Smooth muscle cell (in vitro differentiated cells): ENCODE measurements around the gene SOX11. TPM values are rescaled to one million over a fixed set of nuclear protein-coding genes. Genes with fewer than 3 reads are reported as not detected.

Experiments used
- DNase-seq: peaks from one replicate; lab custom pipeline; 2025; ENCODE audit not compliant: unreplicated experiment; lab: John Stamatoyannopoulos, UW
- H2AFZ ChIP-seq: fragments of 200-600 bp; sonication (generic); 2 replicates; pipeline ENCODE4 v1.6.0; 2016; ENCODE audit warnings: antibody characterized with exemption, low read depth, mild to moderate bottlenecking
- H3F3A ChIP-seq: fragments of 200-600 bp; sonication (generic); 2 replicates; pipeline ENCODE4 v1.6.0; 2017; ENCODE audit warnings: antibody characterized with exemption, low read depth
- H3K27ac ChIP-seq: fragments of 200-600 bp; sonication (generic); 2 replicates; pipeline ENCODE4 v1.5.1; 2016; ENCODE audit warnings: low read depth, mild to moderate bottlenecking
- H3K27me3 ChIP-seq: fragments of 200-600 bp; sonication (generic); 2 replicates; pipeline ENCODE4 v1.6.1; 2016; ENCODE audit warnings: low read depth, mild to moderate bottlenecking
- H3K36me3 ChIP-seq: fragments of 200-600 bp; sonication (generic); 2 replicates; pipeline ENCODE4 v1.5.1; 2016; ENCODE audit warnings: low read depth
- H3K4me1 ChIP-seq: fragments of 200-600 bp; sonication (generic); 2 replicates; pipeline ENCODE4 v1.5.1; 2016; ENCODE audit warnings: low read depth
- H3K4me2 ChIP-seq: fragments of 200-600 bp; sonication (generic); 2 replicates; pipeline ENCODE4 v1.6.0; 2016; ENCODE audit warnings: mild to moderate bottlenecking
- H3K4me3 ChIP-seq: fragments of 200-600 bp; sonication (generic); 2 replicates; pipeline ENCODE4 v1.5.1; 2016; ENCODE audit warnings: mild to moderate bottlenecking
- H3K79me2 ChIP-seq: fragments of 200-600 bp; sonication (generic); 2 replicates; pipeline ENCODE4 v1.6.0; 2016; ENCODE audit warnings: low read depth, mild to moderate bottlenecking
- H3K9ac ChIP-seq: fragments of 200-600 bp; sonication (generic); 2 replicates; pipeline ENCODE4 v1.6.0; 2016; ENCODE audit warnings: low read depth
- H3K9me3 ChIP-seq: fragments of 200-600 bp; sonication (generic); replicated peaks from 2 replicates; pipeline ENCODE4 v1.5.1; 2016; ENCODE audit warnings: low read depth
- H4K20me1 ChIP-seq: fragments of 200-600 bp; sonication (generic); 2 replicates; pipeline ENCODE4 v1.6.0; 2016; ENCODE audit warnings: low read depth
- CTCF ChIP-seq: fragments of 200-600 bp; sonication (generic); IDR thresholded peaks from 2 replicates; pipeline ENCODE4 v1.5.1; 2017; ENCODE audit warnings: borderline replicate concordance, mild to moderate bottlenecking, antibody characterized with exemption; ENCODE audit not compliant: insufficient read depth, poor library complexity, severe bottlenecking
- WGBS: methylation state at CpG from one replicate; pipeline ENCODE4 v1.1.7; 2016; ENCODE audit warnings: low lambda C conversion rate; 5-methylcytosine and 5-hydroxymethylcytosine counted together
- polyA plus RNA-seq: library from polyadenylated mRNA; unstranded; fragments of >200 nt; fragmentation: Nextera tagmentation; extraction: Ambion mirVana; gene quantifications from 2 replicates; pipeline ENCODE4 v1.2.1, GENCODE V29; 2016
- total RNA-seq: library from RNA; depleted of rRNA; stranded (reverse); fragments of >200 nt; gene quantifications from 2 replicates; pipeline ENCODE4 v1.2.3, GENCODE V29; 2014

SOX11 gene
- total and polyA plus RNA-seq, 2 experiments from 2014 or later = 4.7 to 20.5 TPM

GRCh38 chr2:5694306-5694705 lies 2.1 kb downstream of the SOX11 start:
- H3K36me3 ChIP-seq = no peaks in the 10 kb centered on the region
- no peaks in the 10 kb centered on the region for H3K27me3 ChIP-seq
- peaks cover 44% of the 10 kb centered on the region for H3K79me2 ChIP-seq
- H3K4me1 ChIP-seq = peaks cover 26% of the 10 kb centered on the region
- TF ChIP-seq CTCF = no peak
- under 1% methylated on average over 9 of the region's 9 CpGs for WGBS
- no peak overlapping the region for H3K27ac ChIP-seq
- H3K9me3 ChIP-seq = no peaks in the 10 kb centered on the region
- H3F3A ChIP-seq = no peaks in the 10 kb centered on the region
- DNase-seq = no peak
- H2AFZ ChIP-seq = no peak overlapping the region
- H3K4me2 ChIP-seq = peak overlapping the region; percentile 99
- peak overlapping the region; percentile 86 for H3K4me3 ChIP-seq
- peaks cover 55% of the 10 kb centered on the region for H4K20me1 ChIP-seq
- peak overlapping the region; percentile 44 for H3K9ac ChIP-seq

GRCh38 chr2:5695654-5696403 lies 3.6 kb downstream of the SOX11 start:
- H3K4me3 ChIP-seq = peak overlapping the region; percentile 86
- peak overlapping the region; percentile 99 for H3K4me2 ChIP-seq
- H3K4me1 ChIP-seq = peaks cover 32% of the 10 kb centered on the region
- no peaks in the 10 kb centered on the region for H3K27me3 ChIP-seq
- no peaks in the 10 kb centered on the region for H3K36me3 ChIP-seq
- H3K27ac ChIP-seq = peak overlapping the region; percentile 61
- peak; percentile 35 for DNase-seq
- H3F3A ChIP-seq = no peaks in the 10 kb centered on the region
- peak overlapping the region; percentile 63 for H3K9ac ChIP-seq
- H2AFZ ChIP-seq = peak overlapping the region; percentile 90
- no peaks in the 10 kb centered on the region for H3K9me3 ChIP-seq
- no peak for TF ChIP-seq CTCF
- WGBS = 1% methylated on average over 49 of the region's 49 CpGs
- H3K79me2 ChIP-seq = peaks cover 44% of the 10 kb centered on the region
- H4K20me1 ChIP-seq = peaks cover 67% of the 10 kb centered on the region

GRCh38 chr2:5696404-5696944 lies 4.3 kb downstream of the SOX11 start:
- H3F3A ChIP-seq = no peaks in the 10 kb centered on the region
- peak overlapping the region; percentile 86 for H3K4me3 ChIP-seq
- DNase-seq = peak; percentile 35
- peak overlapping the region; percentile 90 for H2AFZ ChIP-seq
- H3K27me3 ChIP-seq = no peaks in the 10 kb centered on the region
- H3K4me2 ChIP-seq = peak overlapping the region; percentile 99
- no peaks in the 10 kb centered on the region for H3K9me3 ChIP-seq
- H3K27ac ChIP-seq = peak overlapping the region; percentile 61
- H3K36me3 ChIP-seq = no peaks in the 10 kb centered on the region
- 2% methylated on average over 16 of the region's 65 CpGs for WGBS
- no peak for TF ChIP-seq CTCF
- peaks cover 32% of the 10 kb centered on the region for H3K4me1 ChIP-seq
- H4K20me1 ChIP-seq = peaks cover 67% of the 10 kb centered on the region
- peaks cover 44% of the 10 kb centered on the region for H3K79me2 ChIP-seq
- H3K9ac ChIP-seq = peak overlapping the region; percentile 63
